Retinal pigment epithelial cell (primary cell): Measurements from ENCODE around the gene SSX2IP.
A peak's percentile ranks its signal among the peaks of the same experiment; 100 is the strongest.

Experiments used
- DNase-seq: peaks from one replicate; pipeline ENCODE4 v3.0.0-alpha.2; 2010; ENCODE audit warnings: low read depth
- H3K4me3 ChIP-seq: 2 replicates; pipeline ENCODE4 v1.5.1; 2011; ENCODE audit warnings: mild to moderate bottlenecking, low read length, control low read depth, moderate library complexity
- TF ChIP-seq, protein P1 (sequence below): conservative IDR thresholded peaks from 2 replicates; pipeline ENCODE4 v1.5.1; 2011; ENCODE audit warnings: low read depth, low read length, control low read depth, inconsistent platforms

The SSX2IP gene

DNA sequence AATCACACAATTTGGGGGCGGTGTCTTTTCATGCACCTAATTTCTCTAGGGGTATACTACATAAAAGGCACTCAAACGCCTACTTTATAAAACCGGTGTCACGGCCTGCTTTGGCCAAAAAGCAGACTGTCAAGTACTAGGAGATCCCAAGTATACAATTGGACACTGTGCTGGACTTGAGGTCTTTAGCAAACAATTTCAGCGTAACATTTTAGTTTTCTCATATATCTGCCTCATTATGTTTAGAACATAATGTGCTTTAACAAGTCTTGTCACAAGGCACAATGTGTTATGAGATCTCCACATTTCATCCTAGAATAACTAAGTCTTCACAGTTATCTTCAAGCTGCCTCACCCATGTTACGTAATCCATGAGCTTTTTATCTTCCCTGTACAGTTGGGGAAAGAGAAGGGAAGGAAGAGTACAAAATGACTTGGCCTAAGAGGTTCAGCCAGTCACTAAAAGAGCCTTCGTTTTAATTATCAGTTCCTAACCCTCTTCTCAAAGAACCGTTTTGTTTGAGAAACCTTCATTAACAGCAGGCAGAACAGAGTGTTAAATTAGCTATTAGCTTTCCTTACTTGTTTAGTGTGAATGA lies 1.7 kb downstream of the SSX2IP start:
- TF ChIP-seq, protein P1, sequence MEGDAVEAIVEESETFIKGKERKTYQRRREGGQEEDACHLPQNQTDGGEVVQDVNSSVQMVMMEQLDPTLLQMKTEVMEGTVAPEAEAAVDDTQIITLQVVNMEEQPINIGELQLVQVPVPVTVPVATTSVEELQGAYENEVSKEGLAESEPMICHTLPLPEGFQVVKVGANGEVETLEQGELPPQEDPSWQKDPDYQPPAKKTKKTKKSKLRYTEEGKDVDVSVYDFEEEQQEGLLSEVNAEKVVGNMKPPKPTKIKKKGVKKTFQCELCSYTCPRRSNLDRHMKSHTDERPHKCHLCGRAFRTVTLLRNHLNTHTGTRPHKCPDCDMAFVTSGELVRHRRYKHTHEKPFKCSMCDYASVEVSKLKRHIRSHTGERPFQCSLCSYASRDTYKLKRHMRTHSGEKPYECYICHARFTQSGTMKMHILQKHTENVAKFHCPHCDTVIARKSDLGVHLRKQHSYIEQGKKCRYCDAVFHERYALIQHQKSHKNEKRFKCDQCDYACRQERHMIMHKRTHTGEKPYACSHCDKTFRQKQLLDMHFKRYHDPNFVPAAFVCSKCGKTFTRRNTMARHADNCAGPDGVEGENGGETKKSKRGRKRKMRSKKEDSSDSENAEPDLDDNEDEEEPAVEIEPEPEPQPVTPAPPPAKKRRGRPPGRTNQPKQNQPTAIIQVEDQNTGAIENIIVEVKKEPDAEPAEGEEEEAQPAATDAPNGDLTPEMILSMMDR, result no peak
- DNase-seq, result no peak
- H3K4me3 ChIP-seq, result peak overlapping the region; percentile 80

DNA sequence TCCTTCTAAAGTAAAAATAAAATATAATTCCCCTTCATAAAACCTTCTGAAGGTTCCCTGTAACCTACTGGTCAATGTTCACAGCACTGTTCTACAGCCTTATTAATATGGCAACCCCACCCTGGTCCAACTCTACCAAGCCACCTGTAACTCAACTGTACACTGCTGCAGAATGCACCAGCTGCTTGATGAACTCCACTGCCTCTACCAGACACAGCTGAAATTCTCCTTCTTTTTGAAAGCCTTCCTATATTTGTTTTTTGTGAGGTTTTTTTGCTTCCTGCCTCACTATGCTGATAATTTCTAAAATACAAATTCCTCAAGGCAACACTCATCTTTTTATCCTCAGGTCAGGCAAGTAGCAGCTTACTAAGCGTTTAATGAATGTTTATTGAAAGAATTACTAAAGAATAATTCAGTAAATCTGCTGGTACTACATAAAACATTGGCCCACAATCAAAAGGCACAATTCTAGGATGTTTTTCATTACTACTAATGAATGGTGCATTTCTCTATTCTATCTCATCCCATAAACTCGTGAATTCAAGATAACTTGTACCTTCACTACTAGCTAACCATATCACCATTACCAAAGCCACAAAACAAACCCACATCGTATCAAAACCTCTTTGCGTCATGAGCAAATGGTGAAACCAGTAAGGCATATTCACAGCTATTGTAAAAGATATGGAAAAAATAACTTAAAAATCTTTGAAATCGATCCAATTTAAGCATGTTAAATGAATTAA lies 2.4 kb downstream of the SSX2IP start:
- no peak overlapping the region for H3K4me3 ChIP-seq
- DNase-seq, result no peak
- TF ChIP-seq, protein P1, result no peak

DNA sequence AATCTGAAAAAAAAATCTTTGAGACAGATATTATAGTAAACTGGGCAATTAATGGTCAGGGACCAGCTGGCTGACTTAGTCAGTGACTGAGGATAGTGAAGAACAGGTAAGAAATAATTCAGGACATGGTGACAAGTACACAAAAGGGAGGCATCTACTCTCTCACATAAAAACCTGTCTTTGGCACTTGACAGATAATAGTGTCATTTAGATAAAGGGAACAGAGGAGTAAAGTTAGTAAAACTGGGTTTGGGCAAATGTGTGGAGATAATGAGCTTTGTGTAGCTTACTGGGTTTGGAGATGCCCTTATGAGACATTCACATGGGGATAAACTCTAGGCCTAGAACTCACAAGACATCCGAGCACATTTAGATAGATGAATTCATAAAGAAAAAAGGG lies 4.0 kb downstream of the SSX2IP start:
- TF ChIP-seq, protein P1, result no peak
- no peak for DNase-seq
- H3K4me3 ChIP-seq, result no peak overlapping the region

DNA sequence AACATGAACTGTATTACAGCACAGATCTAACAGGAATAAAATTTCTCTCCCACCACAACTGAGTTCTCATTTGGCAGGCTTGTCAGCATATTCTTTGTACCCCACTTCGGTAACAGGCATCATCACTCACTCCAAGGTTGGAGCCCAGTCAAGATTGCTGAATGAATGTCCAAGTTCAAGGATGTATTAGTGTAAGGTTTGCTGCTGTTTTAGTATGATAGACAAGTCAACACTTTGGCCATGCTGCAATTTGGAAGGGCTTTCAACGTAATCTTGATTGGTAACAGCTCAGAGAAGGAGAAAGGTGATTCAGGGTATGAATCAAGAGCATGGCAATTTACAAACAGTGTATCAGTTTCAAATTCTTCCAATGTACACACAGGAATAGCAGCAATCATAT lies 6.8 kb downstream of the SSX2IP start:
- TF ChIP-seq, protein P1, result no peak
- DNase-seq, result no peak
- H3K4me3 ChIP-seq, result no peak overlapping the region

DNA sequence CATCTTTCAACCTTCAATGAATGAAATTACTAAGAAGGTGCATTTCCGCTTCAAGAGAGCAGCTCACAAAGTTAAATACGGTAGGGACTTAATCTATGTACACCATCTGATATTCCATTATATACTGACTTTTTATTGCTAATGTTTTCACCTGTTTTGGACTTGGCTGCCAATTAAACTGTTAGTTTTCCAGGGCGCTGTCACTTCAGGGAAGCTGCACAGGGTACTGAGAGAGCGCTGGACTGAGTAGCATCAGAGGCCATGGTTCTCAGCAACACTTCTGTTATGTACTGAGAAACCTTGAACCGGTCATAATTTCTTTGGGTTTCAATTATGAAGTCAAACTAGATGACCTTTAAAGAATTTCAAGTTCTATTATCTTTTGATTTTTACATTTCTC lies 8.2 kb downstream of the SSX2IP start:
- DNase-seq, result no peak
- no peak overlapping the region for H3K4me3 ChIP-seq
- TF ChIP-seq, protein P1, result no peak

DNA sequence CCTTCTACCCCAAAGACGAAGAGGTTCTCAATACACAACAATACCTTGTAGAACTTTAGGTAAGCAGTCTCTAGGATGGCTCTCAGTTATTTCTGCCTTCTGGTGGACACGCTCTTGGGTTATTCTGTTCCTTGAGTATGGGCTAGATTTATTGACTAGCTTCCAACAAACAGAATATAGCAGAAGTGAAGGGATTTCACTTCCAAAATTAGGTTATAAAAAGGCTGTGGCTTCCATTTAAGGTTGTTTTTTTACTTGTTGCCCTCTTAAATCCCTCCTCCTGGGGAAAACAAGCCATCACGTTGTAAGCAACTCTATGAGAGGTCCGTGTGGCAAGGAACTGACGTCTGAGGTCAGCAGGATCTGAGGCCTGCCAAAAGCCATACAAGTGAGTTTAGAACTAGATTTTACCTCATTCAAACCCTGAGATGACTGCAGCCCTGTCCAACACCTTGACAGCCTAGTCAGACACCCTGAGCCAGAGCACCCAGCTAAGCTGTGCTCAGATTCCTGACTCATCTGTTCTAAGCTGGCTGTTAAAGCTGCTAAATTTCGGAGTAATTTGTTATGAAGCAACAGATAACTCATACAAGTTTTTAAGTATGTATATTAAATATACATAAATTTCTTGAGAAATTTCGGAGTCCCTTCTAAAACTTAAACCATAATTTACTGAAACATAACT lies 12.7 kb downstream of the SSX2IP start:
- TF ChIP-seq, protein P1, result no peak
- H3K4me3 ChIP-seq, result no peak overlapping the region
- no peak for DNase-seq
